Epidermal melanocyte (primary cell): ENCODE measurements around the gene TUBGCP2.
A peak's percentile ranks its signal among the peaks of the same experiment; 100 is the strongest.

ENCODE experiments used
- DNase-seq: peaks from one replicate; pipeline ENCODE4 v3.0.0; 2011; ENCODE audit warnings: low spot score; ENCODE audit not compliant: insufficient read length

Gene TUBGCP2

GRCh38 chr10:133279326-133280226 is 29.1 kb downstream of the TUBGCP2 start:
- DNase-seq, result no peak

GRCh38 chr10:133278577-133279265 is 30.0 kb downstream of the TUBGCP2 start:
- no peak for DNase-seq

GRCh38 chr10:133277993-133278576 is 30.6 kb downstream of the TUBGCP2 start:
- no peak for DNase-seq

- DNase-seq, result no peak
Observed at GRCh38 chr10:133277277-133277992, 31.2 kb downstream of the TUBGCP2 start.

GRCh38 chr10:133276435-133277201 is 32.1 kb downstream of the TUBGCP2 start, which contains the start of gene ADAM8:
Gene ADAM8 (minus strand): TSS chr10:133276868. CDS start chr10:133276817, 51 bp downstream.
- DNase-seq, result peak; percentile 62

GRCh38 chr10:133276100-133276434 is 32.6 kb downstream of the TUBGCP2 start:
- DNase-seq, result no peak

GRCh38 chr10:133275684-133276092 is 33.0 kb downstream of the TUBGCP2 start:
- DNase-seq, result no peak

GRCh38 chr10:133274751-133275683 is 33.7 kb downstream of the TUBGCP2 start:
- DNase-seq, result no peak

GRCh38 chr10:133273534-133274143 is 35.0 kb downstream of the TUBGCP2 start:
- no peak for DNase-seq

GRCh38 chr10:133272964-133273420 is 35.7 kb downstream of the TUBGCP2 start:
- no peak for DNase-seq

- no peak for DNase-seq
Observed at GRCh38 chr10:133272301-133272963, 36.2 kb downstream of the TUBGCP2 start.

- DNase-seq, result no peak
Observed at GRCh38 chr10:133271521-133272300, 37.0 kb downstream of the TUBGCP2 start.

GRCh38 chr10:133270773-133271297 is 37.8 kb downstream of the TUBGCP2 start:
- DNase-seq, result no peak

- DNase-seq, result no peak
Observed at GRCh38 chr10:133270204-133270603, 38.5 kb downstream of the TUBGCP2 start.

- no peak for DNase-seq
Observed at GRCh38 chr10:133269367-133269766, 39.3 kb downstream of the TUBGCP2 start.

GRCh38 chr10:133268532-133268931 is 40.1 kb downstream of the TUBGCP2 start:
- DNase-seq, result no peak

GRCh38 chr10:133267829-133268228 is 40.8 kb downstream of the TUBGCP2 start:
- DNase-seq, result no peak

- DNase-seq, result no peak
Observed at GRCh38 chr10:133267293-133267692, 41.4 kb downstream of the TUBGCP2 start.
